ENCODE data around the gene PRRC1. TPM values are rescaled to one million over a fixed set of nuclear protein-coding genes. Genes with fewer than 3 reads are reported as not detected.

Gene PRRC1
- total RNA-seq, 1 experiment from 2014 or later = 77.9 TPM

GRCh38 chr5:127567026-127567768, 49.8 kb downstream of the PRRC1 start:
- ATAC-seq (no peak), DNase-seq (ENCODE audit: low spot score) (no peak)
- no peak overlapping the region for H3K27ac Mint-ChIP-seq
- no peaks in the 10 kb centered on the region for H3K36me3 Mint-ChIP-seq
- POLR2A ChIA-PET = no interaction called here
- H3K27me3 Mint-ChIP-seq (ENCODE audit: low read depth) = peaks cover 3% of the 10 kb centered on the region
- no peak overlapping the region for H3K4me3 Mint-ChIP-seq
- TF ChIP-seq MXD4 (CRISPR knock-in tag; IDR thresholded peaks at IDR 0.05; ENCODE audit: borderline replicate concordance) = no peak
- TF ChIP-seq, protein P1, sequence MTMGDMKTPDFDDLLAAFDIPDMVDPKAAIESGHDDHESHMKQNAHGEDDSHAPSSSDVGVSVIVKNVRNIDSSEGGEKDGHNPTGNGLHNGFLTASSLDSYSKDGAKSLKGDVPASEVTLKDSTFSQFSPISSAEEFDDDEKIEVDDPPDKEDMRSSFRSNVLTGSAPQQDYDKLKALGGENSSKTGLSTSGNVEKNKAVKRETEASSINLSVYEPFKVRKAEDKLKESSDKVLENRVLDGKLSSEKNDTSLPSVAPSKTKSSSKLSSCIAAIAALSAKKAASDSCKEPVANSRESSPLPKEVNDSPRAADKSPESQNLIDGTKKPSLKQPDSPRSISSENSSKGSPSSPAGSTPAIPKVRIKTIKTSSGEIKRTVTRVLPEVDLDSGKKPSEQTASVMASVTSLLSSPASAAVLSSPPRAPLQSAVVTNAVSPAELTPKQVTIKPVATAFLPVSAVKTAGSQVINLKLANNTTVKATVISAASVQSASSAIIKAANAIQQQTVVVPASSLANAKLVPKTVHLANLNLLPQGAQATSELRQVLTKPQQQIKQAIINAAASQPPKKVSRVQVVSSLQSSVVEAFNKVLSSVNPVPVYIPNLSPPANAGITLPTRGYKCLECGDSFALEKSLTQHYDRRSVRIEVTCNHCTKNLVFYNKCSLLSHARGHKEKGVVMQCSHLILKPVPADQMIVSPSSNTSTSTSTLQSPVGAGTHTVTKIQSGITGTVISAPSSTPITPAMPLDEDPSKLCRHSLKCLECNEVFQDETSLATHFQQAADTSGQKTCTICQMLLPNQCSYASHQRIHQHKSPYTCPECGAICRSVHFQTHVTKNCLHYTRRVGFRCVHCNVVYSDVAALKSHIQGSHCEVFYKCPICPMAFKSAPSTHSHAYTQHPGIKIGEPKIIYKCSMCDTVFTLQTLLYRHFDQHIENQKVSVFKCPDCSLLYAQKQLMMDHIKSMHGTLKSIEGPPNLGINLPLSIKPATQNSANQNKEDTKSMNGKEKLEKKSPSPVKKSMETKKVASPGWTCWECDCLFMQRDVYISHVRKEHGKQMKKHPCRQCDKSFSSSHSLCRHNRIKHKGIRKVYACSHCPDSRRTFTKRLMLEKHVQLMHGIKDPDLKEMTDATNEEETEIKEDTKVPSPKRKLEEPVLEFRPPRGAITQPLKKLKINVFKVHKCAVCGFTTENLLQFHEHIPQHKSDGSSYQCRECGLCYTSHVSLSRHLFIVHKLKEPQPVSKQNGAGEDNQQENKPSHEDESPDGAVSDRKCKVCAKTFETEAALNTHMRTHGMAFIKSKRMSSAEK (CRISPR knock-in tag; IDR thresholded peaks at IDR 0.05; ENCODE audit: borderline replicate concordance) = no peak
- TF ChIP-seq ATF1 (CRISPR knock-in tag; IDR thresholded peaks at IDR 0.05) = no peak
- TF ChIP-seq ZNF281 (CRISPR knock-in tag; IDR thresholded peaks at IDR 0.05) = no peak
- TF ChIP-seq, protein P2, sequence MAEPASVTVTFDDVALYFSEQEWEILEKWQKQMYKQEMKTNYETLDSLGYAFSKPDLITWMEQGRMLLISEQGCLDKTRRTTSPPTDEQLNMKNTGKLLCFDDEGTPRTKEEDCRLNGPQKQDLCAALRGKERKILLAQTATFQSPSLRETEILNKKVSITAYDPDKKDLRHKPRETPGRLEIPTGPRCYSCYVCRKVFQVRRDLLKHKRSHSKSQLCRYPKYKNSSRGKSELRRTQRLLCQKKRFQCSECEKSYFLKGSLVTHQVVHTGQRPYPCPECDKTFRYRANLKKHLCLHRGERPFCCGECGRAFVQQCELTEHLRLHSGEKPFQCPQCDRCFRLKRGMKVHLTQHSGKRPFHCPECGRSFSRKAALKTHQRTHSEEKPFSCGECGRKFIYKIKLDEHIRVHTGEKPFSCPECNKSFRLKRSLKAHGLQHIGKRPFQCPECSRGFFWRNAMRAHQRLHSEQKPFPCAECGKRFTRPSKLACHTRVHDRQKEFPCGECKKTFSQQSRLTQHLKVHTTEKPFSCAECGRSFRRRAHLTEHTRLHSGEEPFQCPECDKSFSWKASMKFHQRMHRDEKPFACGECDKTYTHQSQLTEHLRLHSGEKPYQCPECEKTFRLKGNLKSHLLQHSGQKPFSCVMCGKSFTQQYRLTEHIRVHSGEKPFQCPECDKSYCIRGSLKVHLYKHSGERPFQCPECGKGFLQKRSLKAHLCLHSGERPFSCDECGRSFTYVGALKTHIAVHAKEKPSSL (CRISPR knock-in tag; conservative IDR thresholded peaks at IDR 0.05) = no peak
- H3K9me3 Mint-ChIP-seq = peaks cover 7% of the 10 kb centered on the region
- peaks cover 9% of the 10 kb centered on the region for H3K4me1 Mint-ChIP-seq
- CTCF ChIA-PET = no interaction called here

DNA sequence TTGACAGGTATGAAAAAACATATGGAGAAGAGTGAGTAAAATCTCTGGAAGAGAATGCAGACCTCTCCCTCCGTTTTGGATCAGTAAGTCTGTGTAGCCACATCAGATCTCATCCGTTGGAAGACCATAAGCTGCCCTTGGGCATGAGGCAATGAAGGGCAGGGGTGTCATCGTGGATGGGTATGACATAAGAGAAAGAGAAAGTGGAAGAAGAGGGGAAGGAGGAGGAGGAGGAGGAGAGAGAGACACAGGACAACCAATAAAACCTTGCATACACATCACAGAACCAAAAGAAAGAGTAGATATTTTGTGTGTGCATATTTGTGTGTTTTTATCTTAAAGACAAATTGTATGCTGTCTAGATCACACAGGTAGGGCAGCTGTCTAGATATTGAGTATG, 50.7 kb downstream of the PRRC1 start:
- ChIA-PET POLR2A (no interaction called here), CTCF (no interaction called here)
- H3K27me3 Mint-ChIP-seq (ENCODE audit: low read depth) = peaks cover 3% of the 10 kb centered on the region
- peaks cover 7% of the 10 kb centered on the region for H3K9me3 Mint-ChIP-seq
- ATAC-seq (no peak), DNase-seq (ENCODE audit: low spot score) (no peak)
- no peak overlapping the region; the same call in 1 of the 2 replicates for H3K27ac Mint-ChIP-seq
- peaks cover 9% of the 10 kb centered on the region for H3K4me1 Mint-ChIP-seq
- no peak overlapping the region for H3K4me3 Mint-ChIP-seq
- no peaks in the 10 kb centered on the region for H3K36me3 Mint-ChIP-seq
- TF ChIP-seq CREB1 (CRISPR knock-in tag; IDR thresholded peaks at IDR 0.05) (no peak), NR2C2 (CRISPR knock-in tag; IDR thresholded peaks at IDR 0.05) (no peak), FOXP1 (CRISPR knock-in tag; IDR thresholded peaks at IDR 0.05; ENCODE audit: borderline replicate concordance) (no peak), CTCF (IDR thresholded peaks at IDR 0.05) (no peak), RORB (CRISPR knock-in tag; IDR thresholded peaks at IDR 0.05) (no peak), ZNF263 (CRISPR knock-in tag; IDR thresholded peaks at IDR 0.05; ENCODE audit: low read depth) (no peak), AFF4 (CRISPR knock-in tag; IDR thresholded peaks at IDR 0.05; ENCODE audit: borderline replicate concordance) (no peak)
- TF ChIP-seq, protein P3, sequence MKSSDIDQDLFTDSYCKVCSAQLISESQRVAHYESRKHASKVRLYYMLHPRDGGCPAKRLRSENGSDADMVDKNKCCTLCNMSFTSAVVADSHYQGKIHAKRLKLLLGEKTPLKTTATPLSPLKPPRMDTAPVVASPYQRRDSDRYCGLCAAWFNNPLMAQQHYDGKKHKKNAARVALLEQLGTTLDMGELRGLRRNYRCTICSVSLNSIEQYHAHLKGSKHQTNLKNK (CRISPR knock-in tag; IDR thresholded peaks at IDR 0.05) = no peak
- TF ChIP-seq, protein P4, sequence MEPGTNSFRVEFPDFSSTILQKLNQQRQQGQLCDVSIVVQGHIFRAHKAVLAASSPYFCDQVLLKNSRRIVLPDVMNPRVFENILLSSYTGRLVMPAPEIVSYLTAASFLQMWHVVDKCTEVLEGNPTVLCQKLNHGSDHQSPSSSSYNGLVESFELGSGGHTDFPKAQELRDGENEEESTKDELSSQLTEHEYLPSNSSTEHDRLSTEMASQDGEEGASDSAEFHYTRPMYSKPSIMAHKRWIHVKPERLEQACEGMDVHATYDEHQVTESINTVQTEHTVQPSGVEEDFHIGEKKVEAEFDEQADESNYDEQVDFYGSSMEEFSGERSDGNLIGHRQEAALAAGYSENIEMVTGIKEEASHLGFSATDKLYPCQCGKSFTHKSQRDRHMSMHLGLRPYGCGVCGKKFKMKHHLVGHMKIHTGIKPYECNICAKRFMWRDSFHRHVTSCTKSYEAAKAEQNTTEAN (CRISPR knock-in tag; IDR thresholded peaks at IDR 0.05) = no peak
- TF ChIP-seq, protein P5, sequence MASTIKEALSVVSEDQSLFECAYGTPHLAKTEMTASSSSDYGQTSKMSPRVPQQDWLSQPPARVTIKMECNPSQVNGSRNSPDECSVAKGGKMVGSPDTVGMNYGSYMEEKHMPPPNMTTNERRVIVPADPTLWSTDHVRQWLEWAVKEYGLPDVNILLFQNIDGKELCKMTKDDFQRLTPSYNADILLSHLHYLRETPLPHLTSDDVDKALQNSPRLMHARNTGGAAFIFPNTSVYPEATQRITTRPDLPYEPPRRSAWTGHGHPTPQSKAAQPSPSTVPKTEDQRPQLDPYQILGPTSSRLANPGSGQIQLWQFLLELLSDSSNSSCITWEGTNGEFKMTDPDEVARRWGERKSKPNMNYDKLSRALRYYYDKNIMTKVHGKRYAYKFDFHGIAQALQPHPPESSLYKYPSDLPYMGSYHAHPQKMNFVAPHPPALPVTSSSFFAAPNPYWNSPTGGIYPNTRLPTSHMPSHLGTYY (CRISPR knock-in tag; IDR thresholded peaks at IDR 0.05) = no peak
